WTC11 (cell line): ENCODE results near the gene DCTN5.

Source experiments
- CTCF ChIP-seq: fragments of 200-600 bp; IDR thresholded peaks from 2 replicates; pipeline ENCODE4 v1.8.0; 2022; ENCODE audit warnings: antibody characterized with exemption
- E2F5 ChIP-seq: sonication (generic); formaldehyde crosslinking; IDR thresholded peaks from 2 replicates; pipeline ENCODE4 v1.8.1; 2022; ENCODE audit warnings: mild to moderate bottlenecking, moderate library complexity, missing genetic modification reagents
- FOXK1 ChIP-seq: sonication (generic); formaldehyde crosslinking; IDR thresholded peaks from 2 replicates; pipeline ENCODE4 v1.8.0; 2022; ENCODE audit warnings: mild to moderate bottlenecking, moderate library complexity, missing genetic modification reagents
- HMGXB4 ChIP-seq: sonication (generic); formaldehyde crosslinking; IDR thresholded peaks from 2 replicates; pipeline ENCODE4 v1.8.1; 2023; ENCODE audit warnings: mild to moderate bottlenecking, moderate library complexity, missing genetic modification reagents
- NFYB ChIP-seq: sonication (generic); formaldehyde crosslinking; conservative IDR thresholded peaks from 2 replicates; pipeline ENCODE4 v1.8.0; 2022; ENCODE audit warnings: low read depth, missing genetic modification reagents
- SMAD3 ChIP-seq: sonication (generic); formaldehyde crosslinking; IDR thresholded peaks from 2 replicates; pipeline ENCODE4 v1.8.0; 2022; ENCODE audit warnings: missing genetic modification reagents, mild to moderate bottlenecking, borderline replicate concordance
- SP1 ChIP-seq: sonication (generic); formaldehyde crosslinking; conservative IDR thresholded peaks from 2 replicates; pipeline ENCODE4 v1.8.1; 2022; ENCODE audit warnings: missing genetic modification reagents
- ZNF121 ChIP-seq: sonication (generic); formaldehyde crosslinking; IDR thresholded peaks from 2 replicates; pipeline ENCODE4 v1.8.0; 2023; ENCODE audit warnings: missing genetic modification reagents

GRCh38 chr16:23678430-23679273 lies 37.4 kb downstream of the DCTN5 start, which contains the start of gene PLK1:
- TF ChIP-seq HMGXB4: 0 out of 2 replicates have a peak, but pooled peaks have one; percentile 49
- no peak for TF ChIP-seq SMAD3
- TF ChIP-seq ZNF121 (CRISPR knock-in tag): no peak
- TF ChIP-seq E2F5 (CRISPR knock-in tag): peak; percentile 72
- TF ChIP-seq SP1 (CRISPR knock-in tag): peak; percentile 57
- TF ChIP-seq CTCF: no peak
- TF ChIP-seq NFYB (CRISPR knock-in tag): peak; percentile 64
- 0 out of 2 replicates have a peak, but pooled peaks have one; percentile 46 for TF ChIP-seq FOXK1 (CRISPR knock-in tag)
